ENCODE data around the gene ALDOB. TPM values are rescaled to one million over a fixed set of nuclear protein-coding genes. Genes with fewer than 3 reads are reported as not detected.

Gene ALDOB
- total RNA-seq, 1 experiment from 2014 or later, result not detected

- H2AFZ ChIP-seq (ENCODE audit: low read length), result no peak overlapping the region
- no peak overlapping the region for H3K27ac Mint-ChIP-seq
- H3K9me3 Mint-ChIP-seq, result peaks cover 40 to 48% of the 10 kb centered on the region in 2 experiments
- H3K79me1 ChIP-seq (ENCODE audit: insufficient read depth, low read depth, low read length, poor library complexity, severe bottlenecking), result peaks cover 7% of the 10 kb centered on the region
- no peak overlapping the region for H3K14ac ChIP-seq (ENCODE audit: insufficient read depth, low read length)
- WGBS (ENCODE audit: extremely low coverage, insufficient read length, low lambda C conversion rate), result no CpG with 5 or more reads among the region's 9 CpGs
- peaks cover 3% of the 10 kb centered on the region for H3K23me2 ChIP-seq (ENCODE audit: insufficient read length, low read depth, low read length, poor library complexity, severe bottlenecking)
- no peak overlapping the region for H3K56ac ChIP-seq (ENCODE audit: insufficient read length, low read depth, low read length)
- no peaks in the 10 kb centered on the region for H3K27me3 ChIP-seq (ENCODE audit: insufficient read depth, low read length)
- H3K18ac ChIP-seq (ENCODE audit: insufficient read length, low read depth, low read length), result no peak overlapping the region
- no peak overlapping the region for H3K4ac ChIP-seq (ENCODE audit: low read depth, low read length)
- H3K9ac ChIP-seq (ENCODE audit: extremely low read depth, insufficient read length, low read length), result no peak overlapping the region
- peaks cover 2% of the 10 kb centered on the region for H4K20me1 ChIP-seq (ENCODE audit: control insufficient read depth, insufficient read depth, insufficient read length)
- no peak overlapping the region for H3T11ph ChIP-seq (ENCODE audit: low read length)
- DNase-seq, result no peak
- no peak overlapping the region for H3K4me2 ChIP-seq (ENCODE audit: insufficient read depth, insufficient read length, low read length)
- peaks cover 79 to 86% (median 83%) of the 10 kb centered on the region in 3 experiments for H3K36me3 Mint-ChIP-seq (ENCODE audit: insufficient read depth in 1 of 3, low read depth in 3 of 3)
- no peak overlapping the region for H2BK15ac ChIP-seq (ENCODE audit: low read depth, low read length)
- H2AK5ac ChIP-seq (ENCODE audit: insufficient read length, low read length), result no peak overlapping the region
- no peak overlapping the region for H4K91ac ChIP-seq (ENCODE audit: insufficient read length, low read depth, low read length)
- H3K4me1 ChIP-seq (ENCODE audit: insufficient read depth, low read length), result no peaks in the 10 kb centered on the region
- no peak overlapping the region for H2BK5ac ChIP-seq (ENCODE audit: insufficient read length, low read length)
- no peak overlapping the region for H2BK20ac ChIP-seq (ENCODE audit: low read depth, low read length, poor library complexity, severe bottlenecking)
- H2BK120ac ChIP-seq (ENCODE audit: low read depth, low read length, poor library complexity, severe bottlenecking), result no peak overlapping the region
- peaks cover 2% of the 10 kb centered on the region; the same call in 1 of the 2 replicates for H3K79me2 ChIP-seq (ENCODE audit: insufficient read depth, low read length)
- H3K27ac ChIP-seq (ENCODE audit: insufficient read length, low read depth, low read length), result no peak overlapping the region
- peaks cover 9 to 15% of the 10 kb centered on the region in 2 experiments for H3K4me1 Mint-ChIP-seq
- H3K27me3 Mint-ChIP-seq (ENCODE audit: low read depth), result no peaks in the 10 kb centered on the region; the same call in none of the 2 replicates
- no peak overlapping the region for H4K8ac ChIP-seq (replicated peaks; ENCODE audit: insufficient read length, low read depth, low read length)
- no peak for TF ChIP-seq CTCF (conservative IDR thresholded peaks at IDR 0.05)
- no peak overlapping the region for H3K4me3 Mint-ChIP-seq
- peaks cover 23% of the 10 kb centered on the region for H3K9me3 ChIP-seq (ENCODE audit: control insufficient read depth, low read depth, low read length)
- no peak overlapping the region for H2BK12ac ChIP-seq (ENCODE audit: insufficient read length, low read depth, low read length)
- H3K23ac ChIP-seq (ENCODE audit: insufficient read length, low read depth, low read length), result no peak overlapping the region
- no peak overlapping the region for H4K5ac ChIP-seq (ENCODE audit: insufficient read length, low read depth, low read length)
Measured at GRCh38 chr9:101403516-101404285, 31.9 kb downstream of the ALDOB start.
